GM12873 (cell line): Measurements from ENCODE around the gene KRT80.

ENCODE experiments used
- CTCF ChIP-seq: IDR thresholded peaks from 2 replicates; pipeline ENCODE4 v1.5.1; 2012; ENCODE audit warnings: low read depth, mild to moderate bottlenecking, moderate library complexity, low read length, control low read depth; ENCODE audit not compliant: insufficient read depth; ENCODE audit errors: missing control alignments

Gene KRT80

GRCh38 chr12:52208424-52209165 is 16.8 kb upstream of the KRT80 start:
- no peak for TF ChIP-seq CTCF

- TF ChIP-seq CTCF: no peak
Measured at GRCh38 chr12:52207895-52208294, 16.1 kb upstream of the KRT80 start.

DNA sequence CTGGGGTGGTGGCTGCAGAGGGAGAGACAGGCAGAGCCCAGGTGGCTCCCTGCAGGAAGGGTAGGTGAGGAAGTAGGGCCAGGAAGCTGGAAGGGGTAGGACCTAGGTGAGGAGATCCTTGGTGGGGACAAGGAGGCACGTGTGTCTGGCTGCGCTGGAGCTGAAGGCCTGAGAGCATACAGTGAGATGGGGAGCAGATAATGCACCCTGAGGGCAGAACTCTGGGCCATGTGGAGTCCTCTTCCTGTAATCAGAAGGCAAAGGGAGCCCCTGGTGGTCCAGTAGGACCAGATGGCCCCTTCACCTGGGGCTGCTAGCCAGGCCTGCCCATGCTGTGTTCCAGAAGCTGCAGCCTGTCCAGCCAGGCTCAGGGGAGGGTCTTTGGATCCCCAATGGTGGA is 15.3 kb upstream of the KRT80 start:
- no peak for TF ChIP-seq CTCF

DNA sequence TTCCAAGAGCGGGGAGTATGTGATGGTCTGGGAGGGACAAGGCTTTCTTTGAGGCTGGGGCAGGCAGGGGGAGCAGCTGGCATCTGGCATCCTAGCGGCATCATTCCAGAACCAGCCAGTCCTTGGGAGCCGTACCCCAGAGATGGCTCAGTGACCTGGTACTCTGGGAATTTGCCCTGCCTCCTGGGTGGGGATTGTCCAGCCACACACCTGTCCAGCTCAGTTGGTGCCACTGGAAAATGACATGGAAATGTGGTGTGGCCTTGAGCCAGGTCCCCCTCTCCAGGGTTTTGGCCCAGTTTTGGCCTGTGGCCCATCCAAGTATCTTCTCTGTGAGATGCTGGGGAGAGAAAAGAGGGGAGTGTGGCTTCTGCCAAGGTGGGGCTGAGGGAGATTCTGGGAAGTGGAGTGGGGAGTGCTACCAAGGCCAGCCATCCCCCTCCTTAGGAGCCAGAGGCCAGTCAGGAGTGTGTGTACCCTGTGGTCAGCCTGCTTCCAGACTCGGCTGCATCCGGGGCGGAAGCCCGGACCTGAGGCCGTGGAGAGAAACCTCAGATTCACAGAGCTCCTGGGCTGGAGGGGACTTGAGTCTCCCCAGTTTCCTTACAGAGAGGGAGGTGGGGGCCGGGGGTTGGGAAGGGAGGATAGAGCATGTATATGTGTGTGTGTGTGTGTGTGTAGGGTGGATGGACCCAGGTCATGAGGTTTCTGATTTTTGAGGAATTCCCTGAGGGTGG is 14.7 kb upstream of the KRT80 start:
- TF ChIP-seq CTCF: no peak

DNA sequence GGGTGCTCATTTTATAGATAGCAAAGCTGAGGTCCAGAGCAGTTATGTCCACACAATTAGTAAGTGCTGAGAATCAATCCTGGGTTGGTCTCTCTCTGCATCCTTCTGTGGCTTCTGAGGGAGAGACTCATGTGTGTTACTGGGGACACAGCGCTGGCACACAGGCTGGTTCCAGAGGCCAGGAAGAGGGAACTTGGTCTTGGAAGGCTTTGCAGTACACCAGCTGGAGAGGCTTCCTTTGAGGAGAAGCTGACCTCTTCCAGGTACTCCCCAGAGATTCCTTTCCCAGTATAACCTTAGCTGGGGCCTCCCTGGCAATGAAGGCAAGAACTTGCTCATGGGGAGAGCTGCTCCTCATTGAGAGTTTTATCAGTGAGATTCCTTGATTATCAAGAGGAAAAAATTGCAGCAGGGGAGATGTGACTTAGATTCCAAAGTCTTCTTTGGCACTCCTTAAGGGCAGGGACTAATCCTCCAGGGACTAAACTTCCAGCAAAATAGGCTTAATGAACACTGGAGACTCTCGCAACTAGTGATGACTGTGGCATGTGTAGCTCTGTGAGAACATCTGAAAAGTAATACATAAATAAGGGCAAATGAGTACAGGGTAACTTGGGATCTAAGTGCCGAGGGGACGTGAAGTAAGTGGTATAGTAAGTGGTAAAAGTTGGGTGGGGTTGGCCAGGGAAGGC is 13.9 kb upstream of the KRT80 start:
- no peak for TF ChIP-seq CTCF

DNA sequence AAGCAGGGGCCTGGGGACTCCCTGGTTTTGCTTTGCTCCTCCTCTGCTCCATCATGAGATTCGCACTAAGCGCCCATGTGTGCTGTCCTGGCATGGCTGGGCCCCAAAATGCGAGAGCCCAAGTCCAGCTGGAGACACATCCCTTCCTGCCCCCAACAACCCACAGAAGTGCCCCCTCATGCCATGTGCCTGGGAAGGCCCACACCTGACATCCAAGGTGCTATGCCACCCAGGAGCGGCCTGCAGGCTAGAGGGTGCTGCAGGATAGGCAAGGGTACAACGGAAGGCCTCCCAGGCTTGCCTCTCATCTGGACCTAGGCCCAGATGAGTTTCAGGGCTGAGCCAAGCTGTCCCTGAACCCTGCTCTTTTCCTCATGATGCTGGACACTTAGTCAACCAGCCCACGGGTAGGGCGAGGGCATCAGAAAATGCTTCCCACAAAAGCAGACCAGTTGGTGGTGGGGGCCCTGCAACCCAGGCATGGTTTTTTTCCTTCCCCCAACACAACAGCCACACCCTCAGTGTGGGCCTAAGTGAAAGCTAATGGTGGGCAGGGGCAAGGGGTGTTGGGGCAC is 13.2 kb upstream of the KRT80 start:
- TF ChIP-seq CTCF: no peak
